Measurements from ENCODE around the gene VWA7. TPM values are rescaled to one million over a fixed set of nuclear protein-coding genes. Genes with fewer than 3 reads are reported as not detected.

VWA7 gene
- polyA plus RNA-seq, 1 of the 3 experiments (the other 2 are of a cell fraction), result 0.56 TPM

GRCh38 chr6:31775184-31775583 is 1.9 kb downstream of the VWA7 start:
- CTCF ChIA-PET, result interaction anchor here (0.8 to 9.9 kb wide), 3 partner anchors 16 to 55 kb away, joined by 3 to 62 read pairs (median 5); no protein-coding TSS in a partner anchor
- H3K27me3 ChIP-seq (ENCODE audit: insufficient read depth), result no peaks in the 10 kb centered on the region
- no peaks in the 10 kb centered on the region for H3K9me3 ChIP-seq
- H3K4me1 ChIP-seq (ENCODE audit: control insufficient read depth in 1 of 2, insufficient read depth in 2 of 2, low read depth in 1 of 2, low read length in 1 of 2), result peaks cover 9 to 10% of the 10 kb centered on the region in 2 experiments; a peak in 2 of 4 replicates
- no peaks in the 10 kb centered on the region for H3K79me2 ChIP-seq (ENCODE audit: insufficient read depth)
- POLR2A ChIA-PET, result interaction anchor here (1.2 kb wide), 1 partner anchor 39 kb away, joined by 3 read pairs; the partner anchor contains the start of gene CLIC1
- no peak overlapping the region for H2AFZ ChIP-seq (ENCODE audit: low read depth)
- no peak overlapping the region for H3K4me2 ChIP-seq
- H3K27ac ChIP-seq (ENCODE audit: low read depth in 2 of 2, low read length in 1 of 2), result no peak overlapping the region
- TF ChIP-seq IRF3 (IDR thresholded peaks at IDR 0.05; ENCODE audit: low read depth, low read length) (no peak), FOXJ3 (CRISPR knock-in tag; IDR thresholded peaks at IDR 0.05) (no peak), SIN3A (IDR thresholded peaks at IDR 0.05; ENCODE audit: borderline replicate concordance, low read depth, low read length) (no peak), TEAD4 (IDR thresholded peaks at IDR 0.05; ENCODE audit: borderline replicate concordance, insufficient read depth) (no peak)
- TF ChIP-seq, protein P1, sequence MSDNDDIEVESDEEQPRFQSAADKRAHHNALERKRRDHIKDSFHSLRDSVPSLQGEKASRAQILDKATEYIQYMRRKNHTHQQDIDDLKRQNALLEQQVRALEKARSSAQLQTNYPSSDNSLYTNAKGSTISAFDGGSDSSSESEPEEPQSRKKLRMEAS (IDR thresholded peaks at IDR 0.05; ENCODE audit: low read depth), result no peak
- H3K4me3 ChIP-seq (ENCODE audit: low read depth in 2 of 2, low read length in 1 of 2), result no peak overlapping the region
- H3K9ac ChIP-seq, result no peak overlapping the region
- H4K20me1 ChIP-seq (ENCODE audit: insufficient read depth), result no peaks in the 10 kb centered on the region
- no peaks in the 10 kb centered on the region for H3K9me2 ChIP-seq
- H3F3A ChIP-seq (replicated peaks; ENCODE audit: insufficient read depth), result peaks cover 3% of the 10 kb centered on the region
- WGBS (ENCODE audit: low lambda C conversion rate), result 83% methylated on average over 4 of the region's 4 CpGs
- H3K36me3 ChIP-seq (replicated peaks in 1 of 2; ENCODE audit: control insufficient read depth in 1 of 2, insufficient read depth in 2 of 2, low read length in 1 of 2), result peaks cover 0 to 15% of the 10 kb centered on the region in 2 experiments
- DNase-seq, result no peak

- 78% methylated on average over 4 of the region's 4 CpGs for WGBS (ENCODE audit: low lambda C conversion rate)
- ChIA-PET CTCF (interaction anchor here (0.9 to 9.9 kb wide), 5 partner anchors 13 to 58 kb away, joined by 3 to 62 read pairs (median 7); no protein-coding TSS in a partner anchor), POLR2A (interaction anchor here (1.5 kb wide), 1 partner anchor 55 kb away, joined by 3 read pairs; the partner anchor contains the start of gene HSPA1B)
- no peak for TF ChIP-seq FOXJ3 (CRISPR knock-in tag; IDR thresholded peaks at IDR 0.05)
- Histone ChIP-seq H3F3A (replicated peaks; ENCODE audit: insufficient read depth) (peaks cover 2% of the 10 kb centered on the region), H3K79me2 (ENCODE audit: insufficient read depth) (no peaks in the 10 kb centered on the region), H3K27me3 (ENCODE audit: insufficient read depth) (no peaks in the 10 kb centered on the region), H3K4me1 (ENCODE audit: control insufficient read depth in 1 of 2, insufficient read depth in 2 of 2, low read depth in 1 of 2, low read length in 1 of 2) (peaks cover 4 to 5% of the 10 kb centered on the region in 2 experiments; a peak in 2 of 4 replicates), H3K9ac (no peak overlapping the region), H3K27ac (ENCODE audit: low read depth in 2 of 2, low read length in 1 of 2) (no peak overlapping the region), H2AFZ (ENCODE audit: low read depth) (no peak overlapping the region), H3K36me3 (replicated peaks in 1 of 2; ENCODE audit: control insufficient read depth in 1 of 2, insufficient read depth in 2 of 2, low read length in 1 of 2) (no peaks in the 10 kb centered on the region), H3K9me2 (no peaks in the 10 kb centered on the region), H3K4me2 (no peak overlapping the region), H3K9me3 (no peaks in the 10 kb centered on the region), H4K20me1 (ENCODE audit: insufficient read depth) (no peaks in the 10 kb centered on the region), H3K4me3 (ENCODE audit: low read depth in 2 of 2, low read length in 1 of 2) (no peak overlapping the region)
- DNase-seq, result no peak
Measured at GRCh38 chr6:31771992-31772358, 5.2 kb downstream of the VWA7 start.

GRCh38 chr6:31770860-31771259 is 6.3 kb downstream of the VWA7 start:
- POLR2A ChIA-PET, result no interaction called here
- 92% methylated on average over 2 of the region's 2 CpGs for WGBS (ENCODE audit: low lambda C conversion rate)
- no peak for DNase-seq

More at GRCh38 chr6:31770860-31771259, 6.3 kb downstream of the VWA7 start:
- Histone ChIP-seq H3K79me2 (ENCODE audit: insufficient read depth) (no peaks in the 10 kb centered on the region), H3K4me3 (ENCODE audit: low read depth in 2 of 2, low read length in 1 of 2) (no peak overlapping the region), H2AFZ (ENCODE audit: low read depth) (no peak overlapping the region), H3K27ac (ENCODE audit: low read depth in 2 of 2, low read length in 1 of 2) (no peak overlapping the region), H3K4me2 (no peak overlapping the region), H3K36me3 (replicated peaks in 1 of 2; ENCODE audit: control insufficient read depth in 1 of 2, insufficient read depth in 2 of 2, low read length in 1 of 2) (no peaks in the 10 kb centered on the region), H3K27me3 (ENCODE audit: insufficient read depth) (no peaks in the 10 kb centered on the region), H3F3A (replicated peaks; ENCODE audit: insufficient read depth) (peaks cover 2% of the 10 kb centered on the region), H3K9ac (no peak overlapping the region), H4K20me1 (ENCODE audit: insufficient read depth) (no peaks in the 10 kb centered on the region), H3K4me1 (ENCODE audit: control insufficient read depth in 1 of 2, insufficient read depth in 2 of 2, low read depth in 1 of 2, low read length in 1 of 2) (peaks cover 0 to 8% of the 10 kb centered on the region in 2 experiments; a peak in 1 of 4 replicates), H3K9me2 (no peaks in the 10 kb centered on the region), H3K9me3 (no peaks in the 10 kb centered on the region)
- TF ChIP-seq NRF1 (IDR thresholded peaks at IDR 0.05; ENCODE audit: low read depth, low read length) (no peak), RCOR1 (IDR thresholded peaks at IDR 0.05; ENCODE audit: low read length) (no peak), EP300 (IDR thresholded peaks at IDR 0.05; ENCODE audit: borderline replicate concordance in 1 of 2, low read depth in 1 of 2, low read length in 1 of 2) (no peak), MXI1 (IDR thresholded peaks at IDR 0.05; ENCODE audit: low read depth, low read length) (no peak), EZH2phosphoT487 (IDR thresholded peaks at IDR 0.05; ENCODE audit: borderline replicate concordance, low read depth) (no peak), SMC3 (IDR thresholded peaks at IDR 0.05; ENCODE audit: low read depth, low read length) (no peak)
- CTCF ChIA-PET, result interaction anchor here (0.7 to 3.3 kb wide), 8 partner anchors 7 to 191 kb away, joined by 3 to 16 read pairs (median 4); no protein-coding TSS in a partner anchor

All from SK-N-SH (cell line).